ENCODE results near the gene PLEKHH3.
A peak's percentile ranks its signal among the peaks of the same experiment; 100 is the strongest.

PLEKHH3 gene

GRCh38 chr17:42675348-42675964, 1.3 kb downstream of the PLEKHH3 start:
- peak overlapping the region; percentile 70 for H3K9ac ChIP-seq
- H3K79me2 ChIP-seq (ENCODE audit: insufficient read depth, low read depth): peaks cover 67% of the 10 kb centered on the region
- H3K4me3 ChIP-seq (IDR thresholded peaks at IDR 0.05; ENCODE audit: insufficient read depth, low read depth, low read length): peak overlapping the region; percentile 78
- H3K27me3 ChIP-seq (ENCODE audit: insufficient read depth, low read depth): no peaks in the 10 kb centered on the region
- H4K20me1 ChIP-seq (ENCODE audit: insufficient read depth): no peaks in the 10 kb centered on the region
- H3K4me2 ChIP-seq: peak overlapping the region; percentile 95
- peaks cover 21% of the 10 kb centered on the region for H3K4me1 ChIP-seq (ENCODE audit: low read depth, poor library complexity, severe bottlenecking)
- H3K27ac ChIP-seq: peak overlapping the region; percentile 52
- peaks cover 6% of the 10 kb centered on the region for H3K36me3 ChIP-seq (ENCODE audit: insufficient read depth)
- no peak overlapping the region for H2AFZ ChIP-seq (ENCODE audit: low read depth)
- TF ChIP-seq, protein P1, sequence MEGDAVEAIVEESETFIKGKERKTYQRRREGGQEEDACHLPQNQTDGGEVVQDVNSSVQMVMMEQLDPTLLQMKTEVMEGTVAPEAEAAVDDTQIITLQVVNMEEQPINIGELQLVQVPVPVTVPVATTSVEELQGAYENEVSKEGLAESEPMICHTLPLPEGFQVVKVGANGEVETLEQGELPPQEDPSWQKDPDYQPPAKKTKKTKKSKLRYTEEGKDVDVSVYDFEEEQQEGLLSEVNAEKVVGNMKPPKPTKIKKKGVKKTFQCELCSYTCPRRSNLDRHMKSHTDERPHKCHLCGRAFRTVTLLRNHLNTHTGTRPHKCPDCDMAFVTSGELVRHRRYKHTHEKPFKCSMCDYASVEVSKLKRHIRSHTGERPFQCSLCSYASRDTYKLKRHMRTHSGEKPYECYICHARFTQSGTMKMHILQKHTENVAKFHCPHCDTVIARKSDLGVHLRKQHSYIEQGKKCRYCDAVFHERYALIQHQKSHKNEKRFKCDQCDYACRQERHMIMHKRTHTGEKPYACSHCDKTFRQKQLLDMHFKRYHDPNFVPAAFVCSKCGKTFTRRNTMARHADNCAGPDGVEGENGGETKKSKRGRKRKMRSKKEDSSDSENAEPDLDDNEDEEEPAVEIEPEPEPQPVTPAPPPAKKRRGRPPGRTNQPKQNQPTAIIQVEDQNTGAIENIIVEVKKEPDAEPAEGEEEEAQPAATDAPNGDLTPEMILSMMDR (conservative IDR thresholded peaks at IDR 0.05; ENCODE audit: low read depth, low read length): no peak

- Histone ChIP-seq H4K20me1 (ENCODE audit: insufficient read depth) (no peaks in the 10 kb centered on the region), H3K4me1 (ENCODE audit: low read depth, poor library complexity, severe bottlenecking) (peaks cover 15% of the 10 kb centered on the region), H2AFZ (ENCODE audit: low read depth) (no peak overlapping the region), H3K27ac (peak overlapping the region; percentile 52; the same call in 1 of the 2 replicates), H3K9ac (peak overlapping the region; percentile 70), H3K27me3 (ENCODE audit: insufficient read depth, low read depth) (no peaks in the 10 kb centered on the region), H3K4me3 (IDR thresholded peaks at IDR 0.05; ENCODE audit: insufficient read depth, low read depth, low read length) (no peak overlapping the region), H3K36me3 (ENCODE audit: insufficient read depth) (peaks cover 6% of the 10 kb centered on the region), H3K4me2 (peak overlapping the region; percentile 95), H3K79me2 (ENCODE audit: insufficient read depth, low read depth) (peaks cover 62% of the 10 kb centered on the region)
- TF ChIP-seq, protein P1 (conservative IDR thresholded peaks at IDR 0.05; ENCODE audit: low read depth, low read length): no peak
Observed at GRCh38 chr17:42674755-42675347, 1.9 kb downstream of the PLEKHH3 start.

DNA sequence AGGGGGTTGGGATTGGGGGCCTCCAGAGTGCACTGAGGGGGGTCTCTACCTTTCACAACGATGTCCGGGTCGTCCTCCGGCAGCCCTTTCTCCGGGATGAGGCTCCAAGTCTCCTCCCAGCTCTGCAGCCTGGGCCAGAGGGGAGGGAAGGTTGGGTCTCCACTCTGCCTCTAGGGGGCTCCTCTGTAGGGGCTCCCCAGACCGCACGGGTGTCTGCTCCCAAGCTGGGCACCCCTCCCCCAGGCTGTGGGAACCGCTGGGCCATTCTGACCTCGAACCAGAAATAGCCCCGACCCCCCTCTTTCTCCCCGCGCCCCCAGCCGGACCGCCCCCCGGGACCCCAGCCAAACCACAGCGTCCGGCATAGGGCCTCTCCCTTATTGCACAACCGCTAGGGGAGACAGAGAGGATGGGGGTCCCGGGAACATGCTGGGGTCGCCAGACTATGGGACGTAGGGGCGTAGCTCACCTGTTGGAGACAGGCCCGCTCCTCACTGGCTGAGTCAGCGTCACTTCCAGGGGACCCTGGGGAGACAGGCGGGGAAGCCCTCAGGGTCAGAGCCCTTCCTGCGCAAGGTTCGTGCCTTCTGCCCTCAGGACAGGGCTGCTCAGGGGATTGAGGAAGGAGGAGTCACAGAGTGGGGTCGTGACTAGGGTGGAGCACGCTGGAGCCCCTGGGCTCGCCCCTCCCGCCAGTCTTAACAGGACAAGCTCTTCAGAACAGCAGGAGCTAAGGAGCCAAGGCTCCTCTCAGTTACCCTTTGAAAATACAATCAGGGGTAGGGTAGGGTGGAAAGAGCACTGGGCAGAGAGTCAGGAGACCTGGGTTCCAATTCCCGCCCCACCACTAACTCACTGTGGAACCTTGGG, 2.7 kb downstream of the PLEKHH3 start:
- peak overlapping the region; percentile 95 for H3K4me2 ChIP-seq
- no peak overlapping the region for H3K4me3 ChIP-seq (IDR thresholded peaks at IDR 0.05; ENCODE audit: insufficient read depth, low read depth, low read length)
- TF ChIP-seq, protein P1 (conservative IDR thresholded peaks at IDR 0.05; ENCODE audit: low read depth, low read length): peak; percentile 31
- peaks cover 6% of the 10 kb centered on the region for H3K36me3 ChIP-seq (ENCODE audit: insufficient read depth)
- H2AFZ ChIP-seq (ENCODE audit: low read depth): no peak overlapping the region
- no peaks in the 10 kb centered on the region for H3K27me3 ChIP-seq (ENCODE audit: insufficient read depth, low read depth)
- peaks cover 12% of the 10 kb centered on the region for H3K4me1 ChIP-seq (ENCODE audit: low read depth, poor library complexity, severe bottlenecking)
- H4K20me1 ChIP-seq (ENCODE audit: insufficient read depth): no peaks in the 10 kb centered on the region
- H3K9ac ChIP-seq: peak overlapping the region; percentile 29; the same call in 1 of the 2 replicates
- H3K27ac ChIP-seq: peak overlapping the region; percentile 39; the same call in 1 of the 2 replicates
- H3K79me2 ChIP-seq (ENCODE audit: insufficient read depth, low read depth): peaks cover 62% of the 10 kb centered on the region

DNA sequence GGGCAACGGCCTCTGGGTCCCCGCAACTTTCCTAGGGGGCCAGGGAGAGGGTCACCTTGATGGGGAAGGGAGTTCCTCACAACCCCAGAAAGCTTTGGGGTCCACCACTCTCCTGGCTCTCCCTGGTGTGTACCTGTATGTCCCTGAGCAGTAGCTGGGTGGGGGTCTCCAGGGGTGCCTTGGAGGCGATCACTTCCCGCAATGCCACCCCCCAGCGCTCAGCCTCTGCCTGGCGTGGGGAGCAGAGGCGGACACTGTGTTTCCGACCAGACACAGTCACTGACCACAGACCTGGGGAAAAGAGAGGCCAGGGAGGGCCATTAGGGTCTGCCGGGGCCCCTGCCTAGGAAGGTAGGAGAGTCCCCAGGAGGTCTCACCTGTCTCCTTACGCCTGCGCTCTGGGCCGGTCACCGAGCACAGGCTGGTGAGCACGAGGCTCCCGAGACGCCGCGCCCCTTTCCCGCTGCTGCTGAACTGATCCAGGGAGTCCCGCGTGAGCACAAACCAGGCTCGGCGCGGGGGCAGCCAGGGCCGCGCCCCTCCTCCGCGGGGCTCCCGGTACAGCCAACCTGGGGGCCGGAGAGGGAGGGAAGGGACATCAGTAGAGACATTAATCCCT, 3.4 kb downstream of the PLEKHH3 start:
- H3K9ac ChIP-seq: no peak overlapping the region
- H3K4me1 ChIP-seq (ENCODE audit: low read depth, poor library complexity, severe bottlenecking): peaks cover 20% of the 10 kb centered on the region
- no peak overlapping the region for H3K4me2 ChIP-seq
- TF ChIP-seq, protein P1 (conservative IDR thresholded peaks at IDR 0.05; ENCODE audit: low read depth, low read length): no peak
- H3K27ac ChIP-seq: no peak overlapping the region
- no peak overlapping the region for H3K4me3 ChIP-seq (IDR thresholded peaks at IDR 0.05; ENCODE audit: insufficient read depth, low read depth, low read length)
- no peaks in the 10 kb centered on the region for H4K20me1 ChIP-seq (ENCODE audit: insufficient read depth)
- H3K79me2 ChIP-seq (ENCODE audit: insufficient read depth, low read depth): peaks cover 62% of the 10 kb centered on the region
- no peaks in the 10 kb centered on the region for H3K27me3 ChIP-seq (ENCODE audit: insufficient read depth, low read depth)
- peaks cover 6% of the 10 kb centered on the region for H3K36me3 ChIP-seq (ENCODE audit: insufficient read depth)
- H2AFZ ChIP-seq (ENCODE audit: low read depth): no peak overlapping the region

Measured in KMS-11 (cell line).